ENCODE measurements around the gene MAP4K2. TPM values are rescaled to one million over a fixed set of nuclear protein-coding genes. Genes with fewer than 3 reads are reported as not detected.
A peak's percentile ranks its signal among the peaks of the same experiment; 100 is the strongest.

Gene MAP4K2
- total and polyA plus RNA-seq, 2 of the 13 experiments (the other 11 are each of a cell fraction or from before 2014, with no cell fraction given), result 8.3 to 17.6 TPM

GRCh38 chr11:64800303-64801157 is 2.5 kb downstream of the MAP4K2 start (continued):
- TF ChIP-seq, protein P1, sequence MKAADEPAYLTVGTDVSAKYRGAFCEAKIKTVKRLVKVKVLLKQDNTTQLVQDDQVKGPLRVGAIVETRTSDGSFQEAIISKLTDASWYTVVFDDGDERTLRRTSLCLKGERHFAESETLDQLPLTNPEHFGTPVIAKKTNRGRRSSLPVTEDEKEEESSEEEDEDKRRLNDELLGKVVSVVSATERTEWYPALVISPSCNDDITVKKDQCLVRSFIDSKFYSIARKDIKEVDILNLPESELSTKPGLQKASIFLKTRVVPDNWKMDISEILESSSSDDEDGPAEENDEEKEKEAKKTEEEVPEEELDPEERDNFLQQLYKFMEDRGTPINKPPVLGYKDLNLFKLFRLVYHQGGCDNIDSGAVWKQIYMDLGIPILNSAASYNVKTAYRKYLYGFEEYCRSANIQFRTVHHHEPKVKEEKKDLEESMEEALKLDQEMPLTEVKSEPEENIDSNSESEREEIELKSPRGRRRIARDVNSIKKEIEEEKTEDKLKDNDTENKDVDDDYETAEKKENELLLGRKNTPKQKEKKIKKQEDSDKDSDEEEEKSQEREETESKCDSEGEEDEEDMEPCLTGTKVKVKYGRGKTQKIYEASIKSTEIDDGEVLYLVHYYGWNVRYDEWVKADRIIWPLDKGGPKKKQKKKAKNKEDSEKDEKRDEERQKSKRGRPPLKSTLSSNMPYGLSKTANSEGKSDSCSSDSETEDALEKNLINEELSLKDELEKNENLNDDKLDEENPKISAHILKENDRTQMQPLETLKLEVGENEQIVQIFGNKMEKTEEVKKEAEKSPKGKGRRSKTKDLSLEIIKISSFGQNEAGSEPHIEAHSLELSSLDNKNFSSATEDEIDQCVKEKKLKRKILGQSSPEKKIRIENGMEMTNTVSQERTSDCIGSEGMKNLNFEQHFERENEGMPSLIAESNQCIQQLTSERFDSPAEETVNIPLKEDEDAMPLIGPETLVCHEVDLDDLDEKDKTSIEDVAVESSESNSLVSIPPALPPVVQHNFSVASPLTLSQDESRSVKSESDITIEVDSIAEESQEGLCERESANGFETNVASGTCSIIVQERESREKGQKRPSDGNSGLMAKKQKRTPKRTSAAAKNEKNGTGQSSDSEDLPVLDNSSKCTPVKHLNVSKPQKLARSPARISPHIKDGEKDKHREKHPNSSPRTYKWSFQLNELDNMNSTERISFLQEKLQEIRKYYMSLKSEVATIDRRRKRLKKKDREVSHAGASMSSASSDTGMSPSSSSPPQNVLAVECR (CRISPR knock-in tag; IDR thresholded peaks at IDR 0.05; ENCODE audit: borderline replicate concordance), result peak; percentile 5; the same call in 1 of the 2 replicates
- no peak for TF ChIP-seq ZSCAN20 (CRISPR knock-in tag; IDR thresholded peaks at IDR 0.05; ENCODE audit: borderline replicate concordance)
- no peak for TF ChIP-seq ZNF800 (CRISPR knock-in tag; IDR thresholded peaks at IDR 0.05)
- TF ChIP-seq PRPF4 (IDR thresholded peaks at IDR 0.05; ENCODE audit: low read depth, low read length, poor library complexity, severe bottlenecking), result no peak
- TF ChIP-seq, protein P2, sequence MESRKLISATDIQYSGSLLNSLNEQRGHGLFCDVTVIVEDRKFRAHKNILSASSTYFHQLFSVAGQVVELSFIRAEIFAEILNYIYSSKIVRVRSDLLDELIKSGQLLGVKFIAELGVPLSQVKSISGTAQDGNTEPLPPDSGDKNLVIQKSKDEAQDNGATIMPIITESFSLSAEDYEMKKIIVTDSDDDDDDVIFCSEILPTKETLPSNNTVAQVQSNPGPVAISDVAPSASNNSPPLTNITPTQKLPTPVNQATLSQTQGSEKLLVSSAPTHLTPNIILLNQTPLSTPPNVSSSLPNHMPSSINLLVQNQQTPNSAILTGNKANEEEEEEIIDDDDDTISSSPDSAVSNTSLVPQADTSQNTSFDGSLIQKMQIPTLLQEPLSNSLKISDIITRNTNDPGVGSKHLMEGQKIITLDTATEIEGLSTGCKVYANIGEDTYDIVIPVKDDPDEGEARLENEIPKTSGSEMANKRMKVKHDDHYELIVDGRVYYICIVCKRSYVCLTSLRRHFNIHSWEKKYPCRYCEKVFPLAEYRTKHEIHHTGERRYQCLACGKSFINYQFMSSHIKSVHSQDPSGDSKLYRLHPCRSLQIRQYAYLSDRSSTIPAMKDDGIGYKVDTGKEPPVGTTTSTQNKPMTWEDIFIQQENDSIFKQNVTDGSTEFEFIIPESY (CRISPR knock-in tag; IDR thresholded peaks at IDR 0.05), result peak; percentile 8; the same call in 1 of the 2 replicates
- TF ChIP-seq SP4 (CRISPR knock-in tag; IDR thresholded peaks at IDR 0.05), result no peak
- no peak for TF ChIP-seq PRDM10 (CRISPR knock-in tag; IDR thresholded peaks at IDR 0.05; ENCODE audit: low read depth)
- no peak for TF ChIP-seq NR2F6 (IDR thresholded peaks at IDR 0.05)
- TF ChIP-seq NR2F6 (CRISPR knock-in tag; IDR thresholded peaks at IDR 0.05), result 0 out of 2 replicates have a peak, but pooled peaks have one; percentile 22
- TF ChIP-seq ZNF878 (CRISPR knock-in tag; IDR thresholded peaks at IDR 0.05), result no peak
- TF ChIP-seq DZIP1 (CRISPR knock-in tag; IDR thresholded peaks at IDR 0.05), result no peak
